Esophagus squamous epithelium (tissue), 4 donors: ENCODE measurements around the gene CNTNAP3B.
"Not testable (repeated sequence)": the region's sequence is repeated elsewhere in the genome, so short reads cannot be mapped to it uniquely, and the experiment has no call there.

Experiments used
- POLR2A ChIP-seq, 4 donors: fragments of 450-650 bp; IDR thresholded peaks; one replicate each; pipeline ENCODE4 v1.6.1; 2017; ENCODE audit warnings: antibody characterized with exemption in 4 of 4, mild to moderate bottlenecking in 4 of 4, moderate library complexity in 3 of 4
- TF ChIP-seq, protein P1 (sequence below), 6 experiments: fragments of 450-650 bp in 4 of 6; fragments of 200-600 bp in 2 of 6; sonication (generic) in 2 of 6; IDR thresholded peaks; one replicate each; pipeline ENCODE4 v1.5.1; 2016 to 2019; ENCODE audit warnings: antibody characterized with exemption in 6 of 6, mild to moderate bottlenecking in 4 of 6, moderate library complexity in 4 of 6

DNA sequence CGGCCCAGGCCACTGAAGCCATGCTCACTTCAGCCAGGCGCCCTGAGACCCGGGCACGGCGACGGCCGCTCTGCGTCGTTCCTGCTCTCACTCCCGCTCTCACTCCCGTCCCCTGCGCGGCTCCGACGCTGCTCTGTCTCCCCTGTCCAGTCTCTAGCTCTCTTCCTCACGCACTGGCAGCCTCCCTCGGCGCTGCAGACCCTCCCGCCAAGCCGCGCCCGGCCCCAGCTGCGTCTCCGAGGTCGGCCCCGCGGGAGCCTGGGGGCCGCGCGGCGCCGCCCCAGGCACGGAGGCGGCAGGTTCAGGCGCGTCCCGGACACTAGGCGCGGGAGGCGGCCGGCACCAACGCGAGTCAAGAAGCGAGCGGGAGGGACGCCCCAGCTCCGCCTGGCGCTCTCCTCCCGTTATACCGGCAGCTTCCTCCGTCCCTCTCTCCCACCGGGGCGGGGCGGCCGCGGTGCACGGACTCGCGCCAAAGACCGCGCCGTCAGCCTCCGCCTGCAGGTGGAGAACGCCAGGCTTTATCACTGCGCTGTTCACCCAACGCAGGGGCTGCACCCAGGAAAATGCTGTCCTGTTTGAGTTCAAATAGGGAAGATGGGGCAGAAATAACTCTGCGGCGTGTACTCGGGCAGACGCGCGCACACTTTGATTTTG is at the start of gene CNTNAP3B:
- TF ChIP-seq, protein P1, sequence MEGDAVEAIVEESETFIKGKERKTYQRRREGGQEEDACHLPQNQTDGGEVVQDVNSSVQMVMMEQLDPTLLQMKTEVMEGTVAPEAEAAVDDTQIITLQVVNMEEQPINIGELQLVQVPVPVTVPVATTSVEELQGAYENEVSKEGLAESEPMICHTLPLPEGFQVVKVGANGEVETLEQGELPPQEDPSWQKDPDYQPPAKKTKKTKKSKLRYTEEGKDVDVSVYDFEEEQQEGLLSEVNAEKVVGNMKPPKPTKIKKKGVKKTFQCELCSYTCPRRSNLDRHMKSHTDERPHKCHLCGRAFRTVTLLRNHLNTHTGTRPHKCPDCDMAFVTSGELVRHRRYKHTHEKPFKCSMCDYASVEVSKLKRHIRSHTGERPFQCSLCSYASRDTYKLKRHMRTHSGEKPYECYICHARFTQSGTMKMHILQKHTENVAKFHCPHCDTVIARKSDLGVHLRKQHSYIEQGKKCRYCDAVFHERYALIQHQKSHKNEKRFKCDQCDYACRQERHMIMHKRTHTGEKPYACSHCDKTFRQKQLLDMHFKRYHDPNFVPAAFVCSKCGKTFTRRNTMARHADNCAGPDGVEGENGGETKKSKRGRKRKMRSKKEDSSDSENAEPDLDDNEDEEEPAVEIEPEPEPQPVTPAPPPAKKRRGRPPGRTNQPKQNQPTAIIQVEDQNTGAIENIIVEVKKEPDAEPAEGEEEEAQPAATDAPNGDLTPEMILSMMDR (IDR thresholded peaks at IDR 0.05) = not testable (repeated sequence)
- TF ChIP-seq POLR2A (IDR thresholded peaks at IDR 0.05) = not testable (repeated sequence)
